H9 (cell line): ENCODE results near the gene TMEM59. TPM values are rescaled to one million over a fixed set of nuclear protein-coding genes. Genes with fewer than 3 reads are reported as not detected.

ENCODE experiments used
- DNase-seq: peaks from one replicate; pipeline ENCODE4 v3.0.0-alpha.2; 2017
- H2AFZ ChIP-seq: one replicate; pipeline ENCODE4 v1.6.1; 2013; ENCODE audit warnings: mild to moderate bottlenecking, low read length, control low read depth, moderate library complexity
- H2AK5ac ChIP-seq: 2 replicates; pipeline ENCODE4 v1.6.1; 2013; ENCODE audit warnings: low read length, control low read depth, mixed read lengths; ENCODE audit not compliant: insufficient read length
- H2BK120ac ChIP-seq: one replicate; pipeline ENCODE4 v1.6.1; 2013; ENCODE audit warnings: low read depth, mild to moderate bottlenecking, low read length, control low read depth, inconsistent platforms; ENCODE audit not compliant: poor library complexity, severe bottlenecking
- H2BK12ac ChIP-seq: 2 replicates; pipeline ENCODE4 v1.6.1; 2013; ENCODE audit warnings: low read length, control low read depth, mixed read lengths, low read depth; ENCODE audit not compliant: insufficient read length
- H2BK15ac ChIP-seq: 2 replicates; pipeline ENCODE4 v1.6.1; 2013; ENCODE audit warnings: low read depth, low read length, control low read depth
- H2BK20ac ChIP-seq: one replicate; pipeline ENCODE4 v1.6.1; 2013; ENCODE audit warnings: low read depth, mild to moderate bottlenecking, low read length, control low read depth, inconsistent platforms; ENCODE audit not compliant: poor library complexity, severe bottlenecking
- H2BK5ac ChIP-seq: 2 replicates; pipeline ENCODE4 v1.6.1; 2013; ENCODE audit warnings: low read length, control low read depth, mixed read lengths; ENCODE audit not compliant: insufficient read length
- H3K14ac ChIP-seq: 2 replicates; pipeline ENCODE4 v1.6.1; 2013; ENCODE audit warnings: low read length, control low read depth; ENCODE audit not compliant: insufficient read depth
- H3K18ac ChIP-seq: 2 replicates; pipeline ENCODE4 v1.6.1; 2013; ENCODE audit warnings: low read depth, mild to moderate bottlenecking, mixed read lengths, low read length, control low read depth; ENCODE audit not compliant: insufficient read length
- H3K23ac ChIP-seq: 2 replicates; pipeline ENCODE4 v1.6.1; 2013; ENCODE audit warnings: low read length, control low read depth, mixed read lengths, low read depth; ENCODE audit not compliant: insufficient read length
- H3K23me2 ChIP-seq: 2 replicates; pipeline ENCODE4 v1.6.1; 2013; ENCODE audit warnings: low read depth, mild to moderate bottlenecking, mixed read lengths, low read length, control low read depth; ENCODE audit not compliant: insufficient read length, poor library complexity, severe bottlenecking
- H3K27ac ChIP-seq: 2 replicates; pipeline ENCODE4 v1.5.1; 2013; ENCODE audit warnings: low read length, control low read depth, mixed read lengths, low read depth; ENCODE audit not compliant: insufficient read length
- H3K27me3 ChIP-seq: 2 replicates; pipeline ENCODE4 v1.6.1; 2013; ENCODE audit warnings: low read length, control low read depth, inconsistent platforms; ENCODE audit not compliant: insufficient read depth
- H3K4ac ChIP-seq: 2 replicates; pipeline ENCODE4 v1.6.1; 2013; ENCODE audit warnings: low read depth, mild to moderate bottlenecking, control low read depth, inconsistent platforms, low read length, moderate library complexity
- H3K4me1 ChIP-seq: 2 replicates; pipeline ENCODE4 v1.6.1; 2013; ENCODE audit warnings: low read length, control low read depth, inconsistent platforms; ENCODE audit not compliant: insufficient read depth
- H3K4me2 ChIP-seq: 2 replicates; pipeline ENCODE4 v1.6.1; 2013; ENCODE audit warnings: low read length, control low read depth, mixed read lengths; ENCODE audit not compliant: insufficient read length, insufficient read depth
- H3K56ac ChIP-seq: 2 replicates; pipeline ENCODE4 v1.6.1; 2013; ENCODE audit warnings: low read depth, mild to moderate bottlenecking, mixed read lengths, low read length, control low read depth; ENCODE audit not compliant: insufficient read length
- H3K79me1 ChIP-seq: 2 replicates; pipeline ENCODE4 v1.6.1; 2013; ENCODE audit warnings: low read depth, mild to moderate bottlenecking, moderate library complexity, low read length, control low read depth, inconsistent platforms; ENCODE audit not compliant: insufficient read depth, poor library complexity, severe bottlenecking
- H3K79me2 ChIP-seq: 2 replicates; pipeline ENCODE4 v1.6.1; 2013; ENCODE audit warnings: low read length, control low read depth, inconsistent platforms; ENCODE audit not compliant: insufficient read depth
- H3K9ac ChIP-seq: 2 replicates; pipeline ENCODE4 v1.6.1; 2013; ENCODE audit warnings: low read length, control low read depth, mixed read lengths; ENCODE audit not compliant: insufficient read length; ENCODE audit errors: extremely low read depth
- H3K9me3 ChIP-seq: one replicate; pipeline ENCODE4 v1.6.1; 2013; ENCODE audit warnings: low read depth, low read length, inconsistent platforms; ENCODE audit not compliant: control insufficient read depth
- H3T11ph ChIP-seq: one replicate; pipeline ENCODE4 v1.6.1; 2013; ENCODE audit warnings: mild to moderate bottlenecking, low read length, control low read depth, inconsistent platforms
- H4K20me1 ChIP-seq: one replicate; pipeline ENCODE4 v1.6.1; 2013; ENCODE audit not compliant: control insufficient read depth, insufficient read length, insufficient read depth
- H4K5ac ChIP-seq: 2 replicates; pipeline ENCODE4 v1.6.1; 2013; ENCODE audit warnings: low read depth, mild to moderate bottlenecking, mixed read lengths, low read length, control low read depth; ENCODE audit not compliant: insufficient read length
- H4K8ac ChIP-seq: replicated peaks from 2 replicates; pipeline ENCODE4 v1.6.1; 2013; ENCODE audit warnings: low read length, control low read depth, mixed read lengths, low read depth; ENCODE audit not compliant: insufficient read length
- H4K91ac ChIP-seq: 2 replicates; pipeline ENCODE4 v1.6.1; 2013; ENCODE audit warnings: low read depth, mild to moderate bottlenecking, moderate library complexity, mixed read lengths, low read length, control low read depth; ENCODE audit not compliant: insufficient read length
- H3K27ac Mint-ChIP-seq, 3 experiments: 2 replicates in 2 of 3; 3 replicates in 1 of 3; pipeline ENCODE4 v1.8.0; 2020 to 2021; ENCODE audit warnings: mixed read lengths in 3 of 3, mild to moderate bottlenecking in 1 of 3, moderate library complexity in 1 of 3
- H3K27me3 Mint-ChIP-seq: 2 replicates; pipeline ENCODE4 v1.8.0; 2021; ENCODE audit warnings: low read depth, mild to moderate bottlenecking, moderate library complexity, mixed read lengths
- H3K36me3 Mint-ChIP-seq, 3 experiments: 2 replicates in 2 of 3; 3 replicates in 1 of 3; pipeline ENCODE4 v1.8.0; 2020 to 2021; ENCODE audit warnings: low read depth in 3 of 3, mixed read lengths in 3 of 3; ENCODE audit not compliant: insufficient read depth in 1 of 3
- H3K4me1 Mint-ChIP-seq, 2 experiments: 2 replicates each; pipeline ENCODE4 v1.8.0; 2020; ENCODE audit warnings: mixed read lengths in 2 of 2
- H3K4me3 Mint-ChIP-seq, 2 experiments: 2 replicates in 1 of 2; 3 replicates in 1 of 2; pipeline ENCODE4 v1.8.0; 2020 to 2021; ENCODE audit warnings: mild to moderate bottlenecking in 2 of 2, mixed read lengths in 2 of 2, moderate library complexity in 1 of 2
- H3K9me3 Mint-ChIP-seq, 2 experiments: 2 replicates in 1 of 2; 3 replicates in 1 of 2; pipeline ENCODE4 v1.8.0; 2020; ENCODE audit warnings: mild to moderate bottlenecking in 2 of 2, mixed read lengths in 2 of 2, moderate library complexity in 1 of 2
- WGBS: extraction: QIAGEN DNeasy Blood & Tissue Kit; methylation state at CpG from one replicate; pipeline ENCODE4 v1.1.7; 2013; ENCODE audit warnings: missing lambda C conversion rate, low lambda C conversion rate, mixed read lengths; ENCODE audit not compliant: insufficient read length; ENCODE audit errors: extremely low coverage; 5-methylcytosine and 5-hydroxymethylcytosine counted together
- total RNA-seq: library from RNA; stranded (reverse); gene quantifications from 2 replicates; pipeline ENCODE4 v1.2.1, GENCODE V29; 2021
- TF ChIP-seq, protein P1 (sequence below): fragments of 200-600 bp; sonication (generic); conservative IDR thresholded peaks from 3 replicates; pipeline ENCODE4 v1.8.0; 2021; ENCODE audit warnings: antibody characterized with exemption, mild to moderate bottlenecking

Gene TMEM59
- total RNA-seq, 1 experiment from 2014 or later = 111 TPM

DNA sequence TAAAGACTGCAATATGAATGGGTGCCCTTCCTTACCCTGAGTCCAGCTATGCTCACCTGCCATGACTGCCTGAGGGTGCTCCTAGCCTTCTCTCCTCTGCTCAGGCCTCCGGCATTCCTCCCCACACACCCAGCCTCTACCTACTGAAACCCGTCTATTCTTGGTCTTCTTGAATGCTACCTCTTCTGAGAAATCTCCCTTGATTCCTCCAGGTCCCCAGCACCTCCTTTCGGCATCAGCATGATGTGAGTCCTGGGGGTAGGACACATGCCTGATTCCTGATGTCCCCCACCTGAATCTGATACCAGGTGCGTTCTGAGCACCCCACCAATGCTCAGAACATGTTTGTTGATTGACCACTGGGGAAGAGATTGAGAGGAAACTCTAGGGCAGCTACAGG lies 43.6 kb downstream of the TMEM59 start:
- Histone ChIP-seq H2BK120ac (no peak overlapping the region), H3K79me2 (no peaks in the 10 kb centered on the region), H3K9me3 (no peaks in the 10 kb centered on the region), H3K4me1 (no peaks in the 10 kb centered on the region), H4K91ac (no peak overlapping the region), H2BK15ac (no peak overlapping the region), H3K27ac (no peak overlapping the region), H4K20me1 (no peaks in the 10 kb centered on the region), H2AFZ (no peak overlapping the region), H3K56ac (no peak overlapping the region), H2BK12ac (no peak overlapping the region), H2BK5ac (no peak overlapping the region), H3K23ac (no peak overlapping the region), H2BK20ac (no peak overlapping the region), H3T11ph (no peak overlapping the region), H4K5ac (no peak overlapping the region), H3K9ac (no peak overlapping the region), H3K27me3 (no peaks in the 10 kb centered on the region), H3K18ac (no peak overlapping the region), H3K14ac (no peak overlapping the region), H4K8ac (no peak overlapping the region), H2AK5ac (no peak overlapping the region), H3K79me1 (no peaks in the 10 kb centered on the region), H3K4me2 (no peak overlapping the region), H3K23me2 (no peaks in the 10 kb centered on the region), H3K4ac (no peak overlapping the region)
- TF ChIP-seq, protein P1, sequence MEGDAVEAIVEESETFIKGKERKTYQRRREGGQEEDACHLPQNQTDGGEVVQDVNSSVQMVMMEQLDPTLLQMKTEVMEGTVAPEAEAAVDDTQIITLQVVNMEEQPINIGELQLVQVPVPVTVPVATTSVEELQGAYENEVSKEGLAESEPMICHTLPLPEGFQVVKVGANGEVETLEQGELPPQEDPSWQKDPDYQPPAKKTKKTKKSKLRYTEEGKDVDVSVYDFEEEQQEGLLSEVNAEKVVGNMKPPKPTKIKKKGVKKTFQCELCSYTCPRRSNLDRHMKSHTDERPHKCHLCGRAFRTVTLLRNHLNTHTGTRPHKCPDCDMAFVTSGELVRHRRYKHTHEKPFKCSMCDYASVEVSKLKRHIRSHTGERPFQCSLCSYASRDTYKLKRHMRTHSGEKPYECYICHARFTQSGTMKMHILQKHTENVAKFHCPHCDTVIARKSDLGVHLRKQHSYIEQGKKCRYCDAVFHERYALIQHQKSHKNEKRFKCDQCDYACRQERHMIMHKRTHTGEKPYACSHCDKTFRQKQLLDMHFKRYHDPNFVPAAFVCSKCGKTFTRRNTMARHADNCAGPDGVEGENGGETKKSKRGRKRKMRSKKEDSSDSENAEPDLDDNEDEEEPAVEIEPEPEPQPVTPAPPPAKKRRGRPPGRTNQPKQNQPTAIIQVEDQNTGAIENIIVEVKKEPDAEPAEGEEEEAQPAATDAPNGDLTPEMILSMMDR = no peak
- peaks cover 5% of the 10 kb centered on the region in 2 experiments; a peak in 4 of 5 replicates for H3K9me3 Mint-ChIP-seq
- no peaks in the 10 kb centered on the region for H3K36me3 Mint-ChIP-seq
- H3K27ac Mint-ChIP-seq = no peak overlapping the region
- H3K4me3 Mint-ChIP-seq = no peak overlapping the region
- WGBS = no CpG with 5 or more reads among the region's 4 CpGs
- peaks cover 0 to 6% of the 10 kb centered on the region in 2 experiments; a peak in 2 of 4 replicates for H3K4me1 Mint-ChIP-seq
- H3K27me3 Mint-ChIP-seq = peaks cover 3% of the 10 kb centered on the region
- DNase-seq = no peak
